ENCODE results near the gene OBSCN. TPM values are rescaled to one million over a fixed set of nuclear protein-coding genes. Genes with fewer than 3 reads are reported as not detected.
A peak's percentile ranks its signal among the peaks of the same experiment; 100 is the strongest.

The OBSCN gene
- total RNA-seq, 1 experiment from 2014 or later: 33.3 TPM

DNA sequence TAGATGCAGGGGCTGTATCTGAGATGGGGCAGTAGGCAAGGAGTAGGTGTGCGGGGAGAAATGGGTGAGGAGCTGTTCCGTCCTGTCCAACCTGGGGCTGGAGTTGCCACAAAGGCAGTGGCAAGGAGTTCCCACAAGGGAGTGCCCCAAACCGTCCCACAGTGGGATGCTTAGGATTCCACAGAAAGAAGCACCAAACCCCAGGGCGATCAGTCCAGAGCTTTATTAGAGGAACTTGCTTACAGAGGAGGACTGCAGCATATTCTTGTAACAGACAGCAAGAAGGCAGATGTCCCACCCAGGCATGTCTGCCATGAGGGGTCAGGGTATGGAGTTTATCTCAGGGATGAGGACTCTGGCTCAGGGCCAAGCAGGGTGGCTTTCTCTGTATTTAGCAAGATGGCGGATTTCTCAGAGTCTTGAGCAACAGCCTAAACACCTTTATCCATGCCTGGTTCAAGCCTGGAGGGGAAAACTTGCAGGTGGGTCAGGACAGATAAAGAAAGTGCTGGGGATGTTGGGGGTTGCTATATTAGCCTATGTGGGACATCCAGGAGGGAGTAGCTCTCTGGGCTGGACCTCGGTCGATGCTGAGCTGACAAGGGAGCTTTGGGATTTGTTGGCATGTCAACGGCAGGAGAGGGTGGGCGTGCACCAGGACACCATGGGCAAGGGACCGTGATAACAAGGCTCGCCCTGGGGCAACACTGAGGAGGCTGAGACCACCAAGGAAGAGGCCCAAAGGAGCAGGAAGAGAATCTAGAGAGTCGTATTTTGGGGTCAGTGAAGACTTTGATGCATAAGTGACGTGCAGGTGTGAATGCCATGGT, 32.8 kb downstream of the OBSCN start:
- Histone ChIP-seq H3K14ac (ENCODE audit: insufficient read depth, low read length) (no peak overlapping the region), H3K4me1 (ENCODE audit: insufficient read depth, low read length) (no peaks in the 10 kb centered on the region), H3K23me2 (ENCODE audit: insufficient read length, low read depth, low read length, poor library complexity, severe bottlenecking) (no peaks in the 10 kb centered on the region), H3K27ac (ENCODE audit: insufficient read length, low read depth, low read length) (no peak overlapping the region), H3K4me2 (ENCODE audit: insufficient read depth, insufficient read length, low read length) (no peak overlapping the region), H3K79me1 (ENCODE audit: insufficient read depth, low read depth, low read length, poor library complexity, severe bottlenecking) (no peaks in the 10 kb centered on the region), H2AK5ac (ENCODE audit: insufficient read length, low read length) (no peak overlapping the region), H3K56ac (ENCODE audit: insufficient read length, low read depth, low read length) (no peak overlapping the region), H2BK20ac (ENCODE audit: low read depth, low read length, poor library complexity, severe bottlenecking) (no peak overlapping the region), H2BK120ac (ENCODE audit: low read depth, low read length, poor library complexity, severe bottlenecking) (no peak overlapping the region), H2BK5ac (ENCODE audit: insufficient read length, low read length) (no peak overlapping the region), H3T11ph (ENCODE audit: low read length) (no peak overlapping the region), H4K20me1 (ENCODE audit: control insufficient read depth, insufficient read depth, insufficient read length) (no peaks in the 10 kb centered on the region), H3K79me2 (ENCODE audit: insufficient read depth, low read length) (no peaks in the 10 kb centered on the region; the same call in 1 of the 2 replicates), H2AFZ (ENCODE audit: low read length) (no peak overlapping the region), H4K5ac (ENCODE audit: insufficient read length, low read depth, low read length) (no peak overlapping the region), H2BK12ac (ENCODE audit: insufficient read length, low read depth, low read length) (no peak overlapping the region), H3K9me3 (ENCODE audit: control insufficient read depth, low read depth, low read length) (peaks cover 36% of the 10 kb centered on the region), H3K9ac (ENCODE audit: extremely low read depth, insufficient read length, low read length) (no peak overlapping the region), H3K18ac (ENCODE audit: insufficient read length, low read depth, low read length) (no peak overlapping the region), H3K23ac (ENCODE audit: insufficient read length, low read depth, low read length) (no peak overlapping the region), H4K8ac (replicated peaks; ENCODE audit: insufficient read length, low read depth, low read length) (no peak overlapping the region), H3K4ac (ENCODE audit: low read depth, low read length) (no peak overlapping the region), H4K91ac (ENCODE audit: insufficient read length, low read depth, low read length) (no peak overlapping the region), H2BK15ac (ENCODE audit: low read depth, low read length) (no peak overlapping the region), H3K27me3 (ENCODE audit: insufficient read depth, low read length) (no peaks in the 10 kb centered on the region)
- Mint-ChIP-seq H3K36me3 (ENCODE audit: insufficient read depth in 1 of 3, low read depth in 3 of 3) (peaks cover 82 to 93% (median 88%) of the 10 kb centered on the region in 3 experiments), H3K9me3 (peaks cover 63 to 68% of the 10 kb centered on the region in 2 experiments), H3K27ac (no peak overlapping the region), H3K4me1 (peaks cover 2% of the 10 kb centered on the region in 2 experiments; a peak in 3 of 4 replicates), H3K4me3 (0 out of 5 replicates have a peak overlapping the region, but pooled peaks of 1 of the 2 experiments have one; percentile 21), H3K27me3 (ENCODE audit: low read depth) (no peaks in the 10 kb centered on the region; the same call in 1 of the 2 replicates)
- WGBS (ENCODE audit: extremely low coverage, insufficient read length, low lambda C conversion rate): no CpG with 5 or more reads among the region's 13 CpGs
- TF ChIP-seq, protein P1, sequence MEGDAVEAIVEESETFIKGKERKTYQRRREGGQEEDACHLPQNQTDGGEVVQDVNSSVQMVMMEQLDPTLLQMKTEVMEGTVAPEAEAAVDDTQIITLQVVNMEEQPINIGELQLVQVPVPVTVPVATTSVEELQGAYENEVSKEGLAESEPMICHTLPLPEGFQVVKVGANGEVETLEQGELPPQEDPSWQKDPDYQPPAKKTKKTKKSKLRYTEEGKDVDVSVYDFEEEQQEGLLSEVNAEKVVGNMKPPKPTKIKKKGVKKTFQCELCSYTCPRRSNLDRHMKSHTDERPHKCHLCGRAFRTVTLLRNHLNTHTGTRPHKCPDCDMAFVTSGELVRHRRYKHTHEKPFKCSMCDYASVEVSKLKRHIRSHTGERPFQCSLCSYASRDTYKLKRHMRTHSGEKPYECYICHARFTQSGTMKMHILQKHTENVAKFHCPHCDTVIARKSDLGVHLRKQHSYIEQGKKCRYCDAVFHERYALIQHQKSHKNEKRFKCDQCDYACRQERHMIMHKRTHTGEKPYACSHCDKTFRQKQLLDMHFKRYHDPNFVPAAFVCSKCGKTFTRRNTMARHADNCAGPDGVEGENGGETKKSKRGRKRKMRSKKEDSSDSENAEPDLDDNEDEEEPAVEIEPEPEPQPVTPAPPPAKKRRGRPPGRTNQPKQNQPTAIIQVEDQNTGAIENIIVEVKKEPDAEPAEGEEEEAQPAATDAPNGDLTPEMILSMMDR (conservative IDR thresholded peaks at IDR 0.05): no peak
- no peak for DNase-seq

All from H9 (cell line).